ENCODE data around the gene CDH23.

CDH23 gene

GRCh38 chr10:71860243-71861029, 463.7 kb downstream of the CDH23 start:
- TF ChIP-seq CTCF (IDR thresholded peaks at IDR 0.05): no peak

GRCh38 chr10:71863203-71863602, 466.5 kb downstream of the CDH23 start:
- no peak for TF ChIP-seq CTCF (IDR thresholded peaks at IDR 0.05)

- no peak for TF ChIP-seq CTCF (IDR thresholded peaks at IDR 0.05)
Measured at GRCh38 chr10:71864911-71865361, 468.2 kb downstream of the CDH23 start.

Measured in LNCAP (cell line).